Esophagus muscularis mucosa (tissue), 4 donors: ENCODE data around the gene ART3. TPM values are rescaled to one million over a fixed set of nuclear protein-coding genes. Genes with fewer than 3 reads are reported as not detected.

ENCODE experiments used
- DNase-seq: peaks from one replicate; pipeline ENCODE4 v3.0.0-alpha.2; 2017; ENCODE audit errors: extremely low spot score
- H3K27ac ChIP-seq, 4 donors: fragments of 200-600 bp; sonication (generic); replicated peaks in 1 of 4; 1 replicate in 3 of 4; 2 replicates in 1 of 4; pipeline ENCODE4 v1.5.1; 2016 to 2019; ENCODE audit warnings: mild to moderate bottlenecking in 1 of 4
- H3K27me3 ChIP-seq, 4 donors: fragments of 200-600 bp; sonication (generic); one replicate each; pipeline versions ENCODE4 v1.5.1 to v1.6.0; 2016 to 2019
- H3K36me3 ChIP-seq, 4 donors: fragments of 200-600 bp; sonication (generic); one replicate each; pipeline ENCODE4 v1.5.1; 2016 to 2019
- H3K4me1 ChIP-seq, 4 donors: fragments of 200-600 bp; sonication (generic); one replicate each; pipeline ENCODE4 v1.5.1; 2016 to 2019
- H3K4me3 ChIP-seq, 4 donors: fragments of 200-600 bp; sonication (generic); 1 replicate in 2 of 4; 2 replicates in 2 of 4; pipeline ENCODE4 v1.5.1; 2016 to 2019; ENCODE audit warnings: mild to moderate bottlenecking in 4 of 4, moderate library complexity in 1 of 4
- H3K9me3 ChIP-seq, 4 donors: fragments of 200-600 bp; sonication (generic); 1 replicate in 3 of 4; 2 replicates in 1 of 4; pipeline ENCODE4 v1.5.1; 2016 to 2019
- CTCF ChIP-seq, 3 experiments: fragments of 200-600 bp in 2 of 3; fragments of 450-650 bp in 1 of 3; sonication (generic) in 2 of 3; IDR thresholded peaks; one replicate each; pipeline ENCODE4 v1.5.1; 2017 to 2019; ENCODE audit warnings: antibody characterized with exemption in 3 of 3, mild to moderate bottlenecking in 2 of 3, moderate library complexity in 1 of 3
- EP300 ChIP-seq: sonication (generic); formaldehyde crosslinking; IDR thresholded peaks from one replicate; pipeline ENCODE4 v1.6.1; 2017; ENCODE audit warnings: antibody characterized with exemption
- POLR2A ChIP-seq: fragments of 450-650 bp; IDR thresholded peaks from one replicate; pipeline ENCODE4 v1.6.1; 2017; ENCODE audit warnings: antibody characterized with exemption, moderate library complexity, mild to moderate bottlenecking, low read depth
- POLR2AphosphoS5 ChIP-seq, 2 donors: sonication (generic); formaldehyde crosslinking; IDR thresholded peaks; one replicate each; pipeline ENCODE4 v1.6.1; 2017; ENCODE audit warnings: antibody characterized with exemption in 2 of 2
- WGBS: methylation state at CpG from one replicate; pipeline ENCODE4 v1.1.5; 2018; 5-methylcytosine and 5-hydroxymethylcytosine counted together
- intact Hi-C: fragments of 100-400 bp; cut with DNase I; formaldehyde crosslinking; loops from one replicate; pipeline ENCODE4 v1.15.1; 2023
- total RNA-seq, 4 donors: library from RNA; depleted of rRNA; stranded (reverse); fragments of >200 nt; gene quantifications; one replicate each; pipeline versions ENCODE4 v1.1.0 to v1.2.1, GENCODE V29; 2016

The ART3 gene
- total RNA-seq, 4 donors from 2014 or later, result 5.8 to 17.8 (median 8.9) TPM

- intact Hi-C loops, result no loop called here
- Histone ChIP-seq H3K27me3 (no peaks in the 10 kb centered on the region), H3K27ac (no peak overlapping the region), H3K4me3 (no peak overlapping the region), H3K9me3 (no peaks in the 10 kb centered on the region), H3K36me3 (peaks cover 2 to 61% (median 28%) of the 10 kb centered on the region in 4 donors), H3K4me1 (no peaks in the 10 kb centered on the region)
- TF ChIP-seq CTCF (IDR thresholded peaks at IDR 0.05), result no peak
- TF ChIP-seq EP300, result no peak
- TF ChIP-seq POLR2A, result no peak
- no peak for TF ChIP-seq POLR2AphosphoS5 (IDR thresholded peaks at IDR 0.05)
- 95% methylated on average over 3 of the region's 3 CpGs for WGBS
- no peak for DNase-seq
Observed at GRCh38 chr4:76127754-76128153, 53.2 kb downstream of the ART3 start.

GRCh38 chr4:76141241-76141640 lies 66.7 kb downstream of the ART3 start:
- DNase-seq, result no peak
- WGBS, result 93% methylated on average over 3 of the region's 3 CpGs
- Histone ChIP-seq H3K27me3 (no peaks in the 10 kb centered on the region), H3K27ac (no peak overlapping the region), H3K4me3 (no peak overlapping the region), H3K9me3 (no peaks in the 10 kb centered on the region), H3K36me3 (peaks cover 11 to 75% (median 51%) of the 10 kb centered on the region in 4 donors), H3K4me1 (peaks cover 6 to 17% (median 11%) of the 10 kb centered on the region in 4 donors)
- TF ChIP-seq CTCF (IDR thresholded peaks at IDR 0.05) (no peak), POLR2A (no peak), EP300 (no peak), POLR2AphosphoS5 (IDR thresholded peaks at IDR 0.05) (no peak)
- intact Hi-C loops, result no loop called here

- Histone ChIP-seq H3K4me1 (peaks cover 17 to 38% (median 32%) of the 10 kb centered on the region in 4 donors), H3K27ac (no peak overlapping the region), H3K36me3 (peaks cover 11 to 44% (median 39%) of the 10 kb centered on the region in 4 donors), H3K9me3 (no peaks in the 10 kb centered on the region), H3K4me3 (no peak overlapping the region), H3K27me3 (no peaks in the 10 kb centered on the region)
- no peak for TF ChIP-seq POLR2A
- no peak for DNase-seq
- intact Hi-C loops, result no loop called here
Observed at GRCh38 chr4:76144546-76144945, 70.0 kb downstream of the ART3 start.

GRCh38 chr4:76147454-76148141 lies 73.1 kb downstream of the ART3 start:
- no peaks in the 10 kb centered on the region for H3K27me3 ChIP-seq
- peaks cover 7 to 17% (median 14%) of the 10 kb centered on the region in 4 donors for H3K36me3 ChIP-seq
- intact Hi-C loops, result no loop called here
- no peaks in the 10 kb centered on the region for H3K9me3 ChIP-seq
- DNase-seq, result no peak
- TF ChIP-seq POLR2AphosphoS5 (IDR thresholded peaks at IDR 0.05) (no peak), CTCF (IDR thresholded peaks at IDR 0.05) (no peak), EP300 (no peak), POLR2A (no peak)
- peak overlapping the region; percentile 85 to 92 (median 89) for H3K4me3 ChIP-seq
- WGBS, result under 1% methylated on average over 20 of the region's 31 CpGs
- peaks cover 17 to 42% (median 36%) of the 10 kb centered on the region in 4 donors for H3K4me1 ChIP-seq
- peak overlapping the region; percentile 91 to 97 (median 92) for H3K27ac ChIP-seq

- WGBS, result under 1% methylated on average over 36 of the region's 47 CpGs
- Histone ChIP-seq H3K4me3 (peak within 1 kb of the TSS; percentile 85 to 92 (median 89)), H3K27ac (peak within 1 kb of the TSS; percentile 91 to 97 (median 92)), H3K36me3 (peaks cover 7 to 10% (median 7%) of the 10 kb centered on the region in 4 donors), H3K9me3 (no peaks in the 10 kb centered on the region), H3K4me1 (peaks cover 17 to 42% (median 36%) of the 10 kb centered on the region in 4 donors), H3K27me3 (no peaks in the 10 kb centered on the region)
- intact Hi-C loops, result no loop called here
- TF ChIP-seq POLR2A (peak; percentile 57), CTCF (IDR thresholded peaks at IDR 0.05) (peak in 1 of 3 experiments; percentile 15), EP300 (no peak), POLR2AphosphoS5 (IDR thresholded peaks at IDR 0.05) (peak; percentile 95 to 97)
- DNase-seq, result peak; percentile 97
Observed at GRCh38 chr4:76148142-76148865, 73.8 kb downstream of the ART3 start, which contains the start of gene NUP54. Gene NUP54 (minus strand): TSS chr4:76148397. CDS start chr4:76148374, 23 bp downstream.
